Gastroesophageal sphincter (tissue), 3 donors: ENCODE results near the gene PZP.

Source experiments
- EP300 ChIP-seq: sonication (generic); formaldehyde crosslinking; IDR thresholded peaks from one replicate; pipeline ENCODE4 v1.6.1; 2017; ENCODE audit warnings: antibody characterized with exemption, mild to moderate bottlenecking
- POLR2A ChIP-seq, 2 donors: fragments of 450-650 bp; IDR thresholded peaks; one replicate each; pipeline ENCODE4 v1.6.1; 2017; ENCODE audit warnings: antibody characterized with exemption in 2 of 2, mild to moderate bottlenecking in 2 of 2, moderate library complexity in 1 of 2
- POLR2AphosphoS5 ChIP-seq: sonication (generic); formaldehyde crosslinking; IDR thresholded peaks from one replicate; pipeline ENCODE4 v1.6.1; 2017; ENCODE audit warnings: antibody characterized with exemption
- TF ChIP-seq, protein P1 (sequence below), 4 experiments: fragments of 200-600 bp in 2 of 4; fragments of 450-650 bp in 2 of 4; sonication (generic) in 1 of 4; IDR thresholded peaks; one replicate each; pipeline ENCODE4 v1.5.1; 2017 to 2019; ENCODE audit warnings: antibody characterized with exemption in 4 of 4, mild to moderate bottlenecking in 2 of 4, moderate library complexity in 2 of 4

GRCh38 chr12:9132008-9132535 is 76.1 kb downstream of the PZP start:
- TF ChIP-seq, protein P1, sequence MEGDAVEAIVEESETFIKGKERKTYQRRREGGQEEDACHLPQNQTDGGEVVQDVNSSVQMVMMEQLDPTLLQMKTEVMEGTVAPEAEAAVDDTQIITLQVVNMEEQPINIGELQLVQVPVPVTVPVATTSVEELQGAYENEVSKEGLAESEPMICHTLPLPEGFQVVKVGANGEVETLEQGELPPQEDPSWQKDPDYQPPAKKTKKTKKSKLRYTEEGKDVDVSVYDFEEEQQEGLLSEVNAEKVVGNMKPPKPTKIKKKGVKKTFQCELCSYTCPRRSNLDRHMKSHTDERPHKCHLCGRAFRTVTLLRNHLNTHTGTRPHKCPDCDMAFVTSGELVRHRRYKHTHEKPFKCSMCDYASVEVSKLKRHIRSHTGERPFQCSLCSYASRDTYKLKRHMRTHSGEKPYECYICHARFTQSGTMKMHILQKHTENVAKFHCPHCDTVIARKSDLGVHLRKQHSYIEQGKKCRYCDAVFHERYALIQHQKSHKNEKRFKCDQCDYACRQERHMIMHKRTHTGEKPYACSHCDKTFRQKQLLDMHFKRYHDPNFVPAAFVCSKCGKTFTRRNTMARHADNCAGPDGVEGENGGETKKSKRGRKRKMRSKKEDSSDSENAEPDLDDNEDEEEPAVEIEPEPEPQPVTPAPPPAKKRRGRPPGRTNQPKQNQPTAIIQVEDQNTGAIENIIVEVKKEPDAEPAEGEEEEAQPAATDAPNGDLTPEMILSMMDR (IDR thresholded peaks at IDR 0.05), result no peak
- peak; percentile 25 for TF ChIP-seq POLR2AphosphoS5
- TF ChIP-seq POLR2A (IDR thresholded peaks at IDR 0.05), result no peak
- no peak for TF ChIP-seq EP300
